NB4 (cell line): ENCODE data around the gene RCOR1.

Source experiments
- CTCF ChIP-seq: IDR thresholded peaks from one replicate; pipeline ENCODE4 v1.5.1; 2012; ENCODE audit warnings: low read depth, low read length
- MAX ChIP-seq: IDR thresholded peaks from 2 replicates; pipeline ENCODE4 v1.6.1; 2011; ENCODE audit warnings: low read depth, low read length

GRCh38 chr14:102729268-102729667 lies 136.8 kb downstream of the RCOR1 start:
- TF ChIP-seq CTCF (no peak), MAX (no peak)
